SKM-1 (cell line): ENCODE results near the gene CAVIN3.

Source experiments
- DNase-seq: peaks from one replicate; lab custom pipeline; 2025; ENCODE audit not compliant: unreplicated experiment; lab: John Stamatoyannopoulos, UW

Gene CAVIN3

GRCh38 chr11:6320411-6321155, at the start of gene CAVIN3:
Gene CAVIN3 (minus strand): TSS chr11:6320501. CDS start chr11:6320476, 25 bp downstream.
- no peak for DNase-seq

GRCh38 chr11:6365659-6366058, 45.4 kb upstream of the CAVIN3 start:
- DNase-seq, result no peak

GRCh38 chr11:6362873-6363678, 42.8 kb upstream of the CAVIN3 start:
- DNase-seq, result peak; percentile 8

- no peak for DNase-seq
Observed at GRCh38 chr11:6362185-6362872, 42.0 kb upstream of the CAVIN3 start.

GRCh38 chr11:6360183-6360582, 39.9 kb upstream of the CAVIN3 start:
- no peak for DNase-seq

GRCh38 chr11:6357222-6357621, 36.9 kb upstream of the CAVIN3 start:
- no peak for DNase-seq

- no peak for DNase-seq
Observed at GRCh38 chr11:6356503-6357055, 36.3 kb upstream of the CAVIN3 start.

- DNase-seq, result no peak
Observed at GRCh38 chr11:6354651-6355485, 34.6 kb upstream of the CAVIN3 start.

- peak; percentile 23 for DNase-seq
Observed at GRCh38 chr11:6353367-6353987, 33.2 kb upstream of the CAVIN3 start.

GRCh38 chr11:6351782-6352382, 31.6 kb upstream of the CAVIN3 start:
- DNase-seq, result no peak

GRCh38 chr11:6350486-6350885, 30.2 kb upstream of the CAVIN3 start:
- no peak for DNase-seq

GRCh38 chr11:6350043-6350442, 29.7 kb upstream of the CAVIN3 start:
- DNase-seq, result no peak

GRCh38 chr11:6345366-6345765, 25.1 kb upstream of the CAVIN3 start:
- no peak for DNase-seq

GRCh38 chr11:6336293-6336692, 16.0 kb upstream of the CAVIN3 start:
- no peak for DNase-seq

GRCh38 chr11:6334806-6335205, 14.5 kb upstream of the CAVIN3 start:
- DNase-seq, result no peak

- DNase-seq, result no peak
Observed at GRCh38 chr11:6333095-6333494, 12.8 kb upstream of the CAVIN3 start.

GRCh38 chr11:6332066-6332465, 11.8 kb upstream of the CAVIN3 start:
- DNase-seq, result no peak

GRCh38 chr11:6328321-6328720, 8.0 kb upstream of the CAVIN3 start:
- no peak for DNase-seq

- DNase-seq, result no peak
Observed at GRCh38 chr11:6327806-6328205, 7.5 kb upstream of the CAVIN3 start.

- DNase-seq, result no peak
Observed at GRCh38 chr11:6326985-6327384, 6.7 kb upstream of the CAVIN3 start.
